Gastroesophageal sphincter (tissue), 4 donors: ENCODE measurements around the gene HMGCR. TPM values are rescaled to one million over a fixed set of nuclear protein-coding genes. Genes with fewer than 3 reads are reported as not detected.
A peak's percentile ranks its signal among the peaks of the same experiment; 100 is the strongest.

Experiments
- ATAC-seq: fragments of 150-250 bp; one replicate; pipeline ENCODE4 v1.9.1; 2016; ENCODE audit warnings: mild to moderate bottlenecking, moderate library complexity
- H3K27ac ChIP-seq, 4 donors: fragments of 200-600 bp; sonication (generic) in 3 of 4; 1 replicate in 3 of 4; 2 replicates in 1 of 4; pipeline ENCODE4 v1.5.1; 2016 to 2019
- H3K27me3 ChIP-seq: fragments of 200-600 bp; sonication (generic); one replicate; pipeline ENCODE4 v1.5.1; 2019
- H3K36me3 ChIP-seq, 2 donors: fragments of 200-600 bp; sonication (generic); one replicate each; pipeline ENCODE4 v1.5.1; 2019; ENCODE audit warnings: control low read depth in 1 of 2
- H3K4me1 ChIP-seq, 3 donors: fragments of 200-600 bp; sonication (generic); 1 replicate in 2 of 3; 2 replicates in 1 of 3; pipeline ENCODE4 v1.5.1; 2016 to 2019; ENCODE audit warnings: control low read depth in 2 of 3
- H3K4me3 ChIP-seq, 2 donors: fragments of 200-600 bp; sonication (generic); one replicate each; pipeline ENCODE4 v1.5.1; 2019; ENCODE audit warnings: mild to moderate bottlenecking in 1 of 2, moderate library complexity in 1 of 2
- H3K9me3 ChIP-seq, 3 donors: fragments of 200-600 bp; sonication (generic); one replicate each; pipeline ENCODE4 v1.5.1; 2017 to 2019; ENCODE audit warnings: control low read depth in 2 of 3
- CTCF ChIP-seq, 4 experiments: fragments of 200-600 bp in 2 of 4; fragments of 450-650 bp in 2 of 4; sonication (generic) in 1 of 4; IDR thresholded peaks; one replicate each; pipeline ENCODE4 v1.5.1; 2017 to 2019; ENCODE audit warnings: antibody characterized with exemption in 4 of 4, mild to moderate bottlenecking in 2 of 4, moderate library complexity in 2 of 4
- EP300 ChIP-seq: sonication (generic); formaldehyde crosslinking; IDR thresholded peaks from one replicate; pipeline ENCODE4 v1.6.1; 2017; ENCODE audit warnings: antibody characterized with exemption, mild to moderate bottlenecking
- POLR2A ChIP-seq, 2 donors: fragments of 450-650 bp; IDR thresholded peaks; one replicate each; pipeline ENCODE4 v1.6.1; 2017; ENCODE audit warnings: antibody characterized with exemption in 2 of 2, mild to moderate bottlenecking in 2 of 2, moderate library complexity in 1 of 2
- POLR2AphosphoS5 ChIP-seq: sonication (generic); formaldehyde crosslinking; IDR thresholded peaks from one replicate; pipeline ENCODE4 v1.6.1; 2017; ENCODE audit warnings: antibody characterized with exemption
- WGBS, 2 donors: methylation state at CpG; one replicate each; pipeline ENCODE4 v1.1.5; 2018; ENCODE audit warnings: low coverage in 1 of 2; 5-methylcytosine and 5-hydroxymethylcytosine counted together
- total RNA-seq, 4 donors: library from RNA; depleted of rRNA; stranded (reverse); fragments of >200 nt; gene quantifications; one replicate each; pipeline ENCODE4 v1.1.0, GENCODE V29; 2016

The HMGCR gene
- total RNA-seq, 4 donors from 2014 or later, result 10.4 to 14.2 (median 13.5) TPM

- ATAC-seq, result no peak
- TF ChIP-seq POLR2A (IDR thresholded peaks at IDR 0.05), result no peak
- no peak for TF ChIP-seq CTCF (IDR thresholded peaks at IDR 0.05)
- no peak for TF ChIP-seq EP300
- TF ChIP-seq POLR2AphosphoS5, result no peak
- peaks cover 0 to 46% of the 10 kb centered on the region in 2 donors for H3K36me3 ChIP-seq
Observed at GRCh38 chr5:75363111-75363510, 26.1 kb downstream of the HMGCR start.

GRCh38 chr5:75363726-75364495 is 26.9 kb downstream of the HMGCR start:
- Histone ChIP-seq H3K9me3 (no peaks in the 10 kb centered on the region), H3K36me3 (peaks cover 0 to 39% of the 10 kb centered on the region in 2 donors), H3K4me3 (no peak overlapping the region), H3K27ac (no peak overlapping the region), H3K4me1 (peaks cover 0 to 14% (median 0%) of the 10 kb centered on the region in 3 donors), H3K27me3 (no peaks in the 10 kb centered on the region)
- TF ChIP-seq POLR2AphosphoS5, result no peak
- no peak for TF ChIP-seq POLR2A (IDR thresholded peaks at IDR 0.05)
- no peak for TF ChIP-seq CTCF (IDR thresholded peaks at IDR 0.05)
- no peak for TF ChIP-seq EP300
- peak; percentile 48 for ATAC-seq
- WGBS, 2 donors, result 26 to 59% methylated on average over 5 to 8 of the region's 8 CpGs

More at GRCh38 chr5:75363111-75363510, 26.1 kb downstream of the HMGCR start:
- Histone ChIP-seq H3K9me3 (no peaks in the 10 kb centered on the region), H3K4me3 (no peak overlapping the region), H3K27me3 (no peaks in the 10 kb centered on the region), H3K27ac (no peak overlapping the region), H3K4me1 (peaks cover 0 to 14% (median 0%) of the 10 kb centered on the region in 3 donors)
- 55 to 78% methylated on average over 2 to 3 of the region's 5 CpGs for WGBS, 2 donors

GRCh38 chr5:75364571-75365280 is 27.7 kb downstream of the HMGCR start:
- Histone ChIP-seq H3K9me3 (no peaks in the 10 kb centered on the region), H3K27ac (no peak overlapping the region), H3K4me3 (no peak overlapping the region), H3K36me3 (peaks cover 0 to 37% of the 10 kb centered on the region in 2 donors), H3K4me1 (peaks cover 0 to 14% (median 0%) of the 10 kb centered on the region in 3 donors), H3K27me3 (no peaks in the 10 kb centered on the region)
- no peak for ATAC-seq
- TF ChIP-seq POLR2A (IDR thresholded peaks at IDR 0.05), result no peak
- TF ChIP-seq POLR2AphosphoS5, result no peak
- no peak for TF ChIP-seq CTCF (IDR thresholded peaks at IDR 0.05)
- WGBS, 2 donors, result 91 to 94% methylated on average over 5 to 7 of the region's 7 CpGs

- H3K27me3 ChIP-seq, result no peaks in the 10 kb centered on the region
- H3K9me3 ChIP-seq, result no peaks in the 10 kb centered on the region
- peaks cover 0 to 27% of the 10 kb centered on the region in 2 donors for H3K36me3 ChIP-seq
- H3K27ac ChIP-seq, result no peak overlapping the region
- H3K4me3 ChIP-seq, result no peak overlapping the region
- H3K4me1 ChIP-seq, result peaks cover 0 to 14% (median 0%) of the 10 kb centered on the region in 3 donors
- no peak for TF ChIP-seq POLR2AphosphoS5
- TF ChIP-seq CTCF (IDR thresholded peaks at IDR 0.05), result no peak
- no peak for TF ChIP-seq EP300
- TF ChIP-seq POLR2A (IDR thresholded peaks at IDR 0.05), result no peak
- no peak for ATAC-seq
- 56 to 60% methylated on average over 1 of the region's 1 CpG for WGBS, 2 donors
Observed at GRCh38 chr5:75365740-75366139, 28.7 kb downstream of the HMGCR start.
